ENCODE data around the gene MCOLN1. TPM values are rescaled to one million over a fixed set of nuclear protein-coding genes. Genes with fewer than 3 reads are reported as not detected.

The MCOLN1 gene
- total and polyA plus RNA-seq, 2 of the 8 experiments (the other 6 are each of a cell fraction or from before 2014, with no cell fraction given): 19.1 to 40.0 TPM

GRCh38 chr19:7515645-7516151 is 6.7 kb upstream of the MCOLN1 start, which contains the start of gene ZNF358:
Gene ZNF358 (plus strand): TSS chr19:7516103. CDS start chr19:7519243, 3,140 bp downstream.
- H3K23ac ChIP-seq (ENCODE audit: insufficient read length): no peak within 1 kb of the TSS
- H3K4ac ChIP-seq (replicated peaks; ENCODE audit: insufficient read length, low read depth, low read length): peak within 1 kb of the TSS; percentile 96
- peak within 1 kb of the TSS; percentile 99 for H2BK15ac ChIP-seq (ENCODE audit: low read length)
- peak within 1 kb of the TSS; percentile 72 to 95 (median 77) for H3K4me3 ChIP-seq (ENCODE audit: extremely low read depth in 1 of 4, insufficient read depth in 2 of 4, low read depth in 3 of 4, low read length in 4 of 4)
- no peaks in the 10 kb centered on the region for H3K9me3 ChIP-seq (ENCODE audit: insufficient read depth in 2 of 2, low read depth in 1 of 2, low read length in 1 of 2)
- peak within 1 kb of the TSS; percentile 96 for H2BK5ac ChIP-seq (ENCODE audit: low read depth, low read length)
- H3K79me1 ChIP-seq (ENCODE audit: low read depth, low read length): 0 out of 2 replicates have a peak, but pooled peaks cover 3% of the 10 kb centered on the region
- H3K4me2 ChIP-seq (ENCODE audit: insufficient read depth in 1 of 2, low read depth in 2 of 2, low read length in 2 of 2): peak within 1 kb of the TSS; percentile 85 to 98
- H3K56ac ChIP-seq (replicated peaks; ENCODE audit: insufficient read length, low read depth, low read length): no peak within 1 kb of the TSS
- H3K27ac ChIP-seq (ENCODE audit: low read depth, low read length): peak within 1 kb of the TSS; percentile 29; the same call in 1 of the 2 replicates
- H3K79me2 ChIP-seq (ENCODE audit: control insufficient read depth in 1 of 2, insufficient read depth in 2 of 2, low read length in 2 of 2): peaks cover 0 to 11% of the 10 kb centered on the region in 2 experiments; a peak in 1 of 4 replicates
- no peaks in the 10 kb centered on the region for H3K27me3 ChIP-seq (replicated peaks in 1 of 4; ENCODE audit: control insufficient read depth in 3 of 4, extremely low read depth in 1 of 4, insufficient read depth in 3 of 4, low read length in 3 of 4)
- no peak within 1 kb of the TSS for H3K14ac ChIP-seq (ENCODE audit: insufficient read length)
- no peak for FAIRE-seq
- H3K36me3 ChIP-seq (ENCODE audit: control insufficient read depth in 2 of 4, insufficient read depth in 4 of 4, low read length in 3 of 4): peaks cover 0 to 7% (median 3%) of the 10 kb centered on the region in 4 experiments; a peak in 1 of 8 replicates
- peak within 1 kb of the TSS; percentile 95 for H4K8ac ChIP-seq (ENCODE audit: extremely low read depth, insufficient read depth, low read length)
- peak within 1 kb of the TSS; percentile 53 for H2AK5ac ChIP-seq (ENCODE audit: low read depth, low read length)
- peak within 1 kb of the TSS; percentile 43 for H2BK120ac ChIP-seq (replicated peaks; ENCODE audit: low read depth, low read length)
- peak within 1 kb of the TSS; percentile 63 to 86 (median 78) for H3K9ac ChIP-seq (replicated peaks in 1 of 4; ENCODE audit: extremely low read depth in 1 of 4, low read depth in 3 of 4, low read length in 3 of 4)
- DNase-seq (ENCODE audit: low read depth in 1 of 2, low spot score in 2 of 2): peak in 1 of 2 experiments; percentile 88
- H2BK12ac ChIP-seq (ENCODE audit: low read depth, low read length): peak within 1 kb of the TSS; percentile 96
- peak within 1 kb of the TSS; percentile 94 for H4K91ac ChIP-seq (replicated peaks; ENCODE audit: insufficient read length, low read length)
- whole genome bisulfite sequencing, 2 experiments (ENCODE audit: extremely low coverage in 1 of 2, insufficient coverage in 1 of 2, insufficient read length in 1 of 2, insufficient replicate concordance in 2 of 2, low coverage in 1 of 2, low lambda C conversion rate in 2 of 2, missing lambda C conversion rate in 1 of 2): 2% methylated on average over 11 of the region's 33 CpGs; no CpG with 5 or more reads in 1 of the 2 experiments
- 0 out of 2 replicates have a peak within 1 kb of the TSS, but pooled peaks have one; percentile 77 for H2BK20ac ChIP-seq (ENCODE audit: low read length)
- ChIA-PET CTCF (ENCODE audit: partially characterized antibody) (interaction anchor here (0.9 to 1.8 kb wide), 4 partner anchors 10 to 165 kb away, joined by 3 to 5 read pairs (median 3); partner anchors contain the start of gene TRAPPC5), POLR2A (ENCODE audit: partially characterized antibody) (interaction anchor here (1.2 to 2.8 kb wide), 3 partner anchors 9 to 19 kb away, joined by 4 to 12 read pairs (median 5); no protein-coding TSS in a partner anchor)
- H3K4me1 ChIP-seq (replicated peaks in 1 of 4; ENCODE audit: control insufficient read depth in 3 of 4, insufficient read depth in 4 of 4, low read length in 3 of 4): peaks cover 0 to 11% (median 6%) of the 10 kb centered on the region in 4 experiments; a peak in 5 of 7 replicates
- H2AFZ ChIP-seq (ENCODE audit: low read length): peak within 1 kb of the TSS; percentile 34; the same call in 1 of the 2 replicates
- H3K18ac ChIP-seq (ENCODE audit: extremely low read depth, low read length): peak within 1 kb of the TSS; percentile 78
- peaks cover 1 to 2% of the 10 kb centered on the region in 2 experiments for H4K20me1 ChIP-seq (replicated peaks in 1 of 2; ENCODE audit: control insufficient read depth in 1 of 2, insufficient read depth in 2 of 2, low read length in 2 of 2)
- H4K5ac ChIP-seq (ENCODE audit: insufficient read length, low read depth, low read length): peak within 1 kb of the TSS; percentile 47
- peaks cover 4% of the 10 kb centered on the region for H3K23me2 ChIP-seq (ENCODE audit: low read depth, low read length)
- TF ChIP-seq SAP30 (IDR thresholded peaks at IDR 0.05; ENCODE audit: insufficient read depth, insufficient replicate concordance, low read length) (no peak), EZH2 (IDR thresholded peaks at IDR 0.05; ENCODE audit: low read depth, low read length, severe bottlenecking) (no peak), SIX5 (IDR thresholded peaks at IDR 0.05; ENCODE audit: low read depth, low read length) (peak; percentile 51), BRCA1 (IDR thresholded peaks at IDR 0.05; ENCODE audit: low read depth, low read length) (no peak), POLR2AphosphoS5 (IDR thresholded peaks at IDR 0.05; ENCODE audit: low read depth, low read length) (peak; percentile 72; the same call in 1 of the 2 replicates), HDAC6 (IDR thresholded peaks at IDR 0.05; ENCODE audit: low read depth, low read length) (no peak), TBP (IDR thresholded peaks at IDR 0.05; ENCODE audit: low read depth, low read length) (peak; percentile 33; the same call in 1 of the 2 replicates), POU5F1 (IDR thresholded peaks at IDR 0.05; ENCODE audit: low read depth, low read length) (0 out of 2 replicates have a peak, but pooled peaks have one; percentile 10), SP4 (IDR thresholded peaks at IDR 0.05; ENCODE audit: low read length) (no peak), TAF1 (IDR thresholded peaks at IDR 0.05; ENCODE audit: low read depth, low read length) (peak; percentile 78), YY1 (IDR thresholded peaks at IDR 0.05; ENCODE audit: low read depth, low read length) (peak; percentile 93), POLR2A (IDR thresholded peaks at IDR 0.05; ENCODE audit: control extremely low read depth in 1 of 2, low read depth in 2 of 2, low read length in 2 of 2) (peak in 1 of 2 experiments; percentile 52; a peak in 1 of 3 replicates)
- TF ChIP-seq, protein P1, sequence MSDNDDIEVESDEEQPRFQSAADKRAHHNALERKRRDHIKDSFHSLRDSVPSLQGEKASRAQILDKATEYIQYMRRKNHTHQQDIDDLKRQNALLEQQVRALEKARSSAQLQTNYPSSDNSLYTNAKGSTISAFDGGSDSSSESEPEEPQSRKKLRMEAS (IDR thresholded peaks at IDR 0.05): peak; percentile 64
